NB4 (cell line): ENCODE results near the gene HSD17B2.

Experiments
- MYC ChIP-seq: IDR thresholded peaks from 2 replicates; pipeline ENCODE4 v1.6.1; 2011; ENCODE audit warnings: low read depth, low read length
- POLR2A ChIP-seq: IDR thresholded peaks from 2 replicates; pipeline ENCODE4 v1.6.1; 2011; ENCODE audit warnings: mild to moderate bottlenecking; ENCODE audit not compliant: insufficient read length; ENCODE audit errors: extremely low read depth
- TF ChIP-seq, protein P1 (sequence below): IDR thresholded peaks from one replicate; pipeline ENCODE4 v1.5.1; 2012; ENCODE audit warnings: low read depth, low read length

DNA sequence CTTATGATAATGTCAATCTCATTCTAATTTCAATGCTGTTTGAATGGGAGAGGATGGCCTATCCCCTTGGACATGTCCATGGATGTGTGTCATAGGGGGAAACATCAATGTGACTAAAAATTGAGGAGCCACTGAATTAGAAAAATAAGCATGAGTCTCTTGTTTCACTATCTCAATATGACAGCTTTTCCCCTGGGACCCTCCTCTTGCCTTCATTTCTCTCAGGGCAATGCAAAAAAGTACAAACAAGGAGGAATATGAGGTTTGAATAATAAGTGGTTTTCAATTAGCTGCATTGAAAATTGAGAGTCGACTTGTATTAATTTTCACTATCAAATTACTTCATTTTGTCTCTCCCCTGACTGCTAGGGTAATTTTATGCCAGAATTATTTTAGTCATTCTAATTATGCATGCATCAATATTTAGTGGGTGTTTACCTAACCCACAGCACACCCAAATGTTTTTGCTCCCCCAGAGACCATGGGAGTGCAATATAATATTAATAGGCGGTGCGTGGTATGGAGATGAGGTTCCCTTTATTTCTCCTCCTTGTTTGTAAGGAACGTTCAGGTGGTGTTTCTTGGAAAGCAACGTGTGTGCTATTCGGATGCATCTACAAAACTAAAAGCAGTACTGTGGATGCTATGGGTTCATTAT lies 17.0 kb upstream of the HSD17B2 start:
- TF ChIP-seq, protein P1, sequence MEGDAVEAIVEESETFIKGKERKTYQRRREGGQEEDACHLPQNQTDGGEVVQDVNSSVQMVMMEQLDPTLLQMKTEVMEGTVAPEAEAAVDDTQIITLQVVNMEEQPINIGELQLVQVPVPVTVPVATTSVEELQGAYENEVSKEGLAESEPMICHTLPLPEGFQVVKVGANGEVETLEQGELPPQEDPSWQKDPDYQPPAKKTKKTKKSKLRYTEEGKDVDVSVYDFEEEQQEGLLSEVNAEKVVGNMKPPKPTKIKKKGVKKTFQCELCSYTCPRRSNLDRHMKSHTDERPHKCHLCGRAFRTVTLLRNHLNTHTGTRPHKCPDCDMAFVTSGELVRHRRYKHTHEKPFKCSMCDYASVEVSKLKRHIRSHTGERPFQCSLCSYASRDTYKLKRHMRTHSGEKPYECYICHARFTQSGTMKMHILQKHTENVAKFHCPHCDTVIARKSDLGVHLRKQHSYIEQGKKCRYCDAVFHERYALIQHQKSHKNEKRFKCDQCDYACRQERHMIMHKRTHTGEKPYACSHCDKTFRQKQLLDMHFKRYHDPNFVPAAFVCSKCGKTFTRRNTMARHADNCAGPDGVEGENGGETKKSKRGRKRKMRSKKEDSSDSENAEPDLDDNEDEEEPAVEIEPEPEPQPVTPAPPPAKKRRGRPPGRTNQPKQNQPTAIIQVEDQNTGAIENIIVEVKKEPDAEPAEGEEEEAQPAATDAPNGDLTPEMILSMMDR = no peak
- TF ChIP-seq POLR2A = no peak
- no peak for TF ChIP-seq MYC
